WERI-Rb-1 (cell line): ENCODE results near the gene CCNQ.

ENCODE experiments used
- DNase-seq: peaks from one replicate; pipeline ENCODE4 v3.0.0-alpha.2; 2020
- H3K27ac ChIP-seq: fragments of 250-450 bp; sonication (Bioruptor Pico); 2 replicates; pipeline ENCODE4 v1.5.1; 2020; ENCODE audit warnings: mild to moderate bottlenecking, moderate library complexity
- H3K27me3 ChIP-seq: fragments of 250-450 bp; sonication (Bioruptor Pico); 2 replicates; pipeline ENCODE4 v1.5.1; 2021; ENCODE audit warnings: mild to moderate bottlenecking, low read depth, moderate library complexity; ENCODE audit not compliant: insufficient read depth, severe bottlenecking
- H3K36me3 ChIP-seq: fragments of 250-450 bp; sonication (Bioruptor Pico); 2 replicates; pipeline ENCODE4 v1.5.1; 2020; ENCODE audit warnings: mild to moderate bottlenecking, moderate library complexity
- H3K4me3 ChIP-seq: 2 replicates; pipeline ENCODE4 v1.5.1; 2011; ENCODE audit warnings: low read depth, mild to moderate bottlenecking, control low read depth, low read length
- H3K9me3 ChIP-seq: fragments of 250-450 bp; sonication (Bioruptor Pico); 2 replicates; pipeline ENCODE4 v1.5.1; 2021; ENCODE audit warnings: mild to moderate bottlenecking, moderate library complexity; ENCODE audit not compliant: severe bottlenecking
- TF ChIP-seq, protein P1 (sequence below): IDR thresholded peaks from 2 replicates; pipeline ENCODE4 v1.5.1; 2011; ENCODE audit warnings: low read depth, mild to moderate bottlenecking, control low read depth, inconsistent platforms, low read length

Gene CCNQ

DNA sequence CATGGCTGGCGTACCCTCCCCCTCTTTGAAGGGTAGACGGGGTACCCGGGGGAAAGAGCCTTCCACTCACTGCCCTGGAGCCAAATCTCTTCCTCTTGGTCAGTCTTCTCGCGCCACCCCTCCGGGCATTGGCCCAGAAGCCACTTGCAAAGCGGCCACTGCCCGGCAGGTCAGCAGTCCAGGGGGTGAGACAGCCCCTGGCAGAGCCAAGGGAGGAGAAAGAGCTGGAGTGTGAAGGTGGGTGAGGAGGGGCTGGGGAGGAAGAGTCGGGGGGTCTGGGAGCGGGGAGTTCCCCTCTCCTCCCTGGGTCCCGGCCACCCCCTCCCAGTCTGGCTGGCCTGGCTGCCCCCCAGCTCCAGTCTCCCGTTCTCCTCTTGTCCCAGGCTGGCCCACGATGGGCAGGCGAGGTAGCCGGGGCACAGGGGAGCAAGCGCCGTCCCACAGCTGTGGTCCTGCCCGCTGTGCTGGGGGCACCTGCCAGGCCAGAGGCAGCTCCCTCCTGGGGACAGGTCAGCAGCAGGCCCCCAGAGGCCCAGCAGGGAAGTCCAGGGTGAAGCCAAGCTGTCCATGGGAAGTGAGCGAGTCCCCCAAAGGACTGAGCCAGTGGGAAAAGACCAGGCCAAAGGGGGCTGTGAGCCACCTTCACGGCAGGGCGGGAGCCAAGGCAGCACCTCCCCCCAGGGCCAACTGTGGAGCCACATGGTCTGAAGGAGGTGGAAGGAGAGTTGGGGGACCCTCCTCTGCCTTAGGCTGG, 26.5 kb upstream of the CCNQ start:
- Histone ChIP-seq H3K27ac (no peak overlapping the region), H3K27me3 (peaks cover 25% of the 10 kb centered on the region), H3K4me3 (no peak overlapping the region), H3K9me3 (no peaks in the 10 kb centered on the region), H3K36me3 (no peaks in the 10 kb centered on the region)
- DNase-seq = peak; percentile 8
- TF ChIP-seq, protein P1, sequence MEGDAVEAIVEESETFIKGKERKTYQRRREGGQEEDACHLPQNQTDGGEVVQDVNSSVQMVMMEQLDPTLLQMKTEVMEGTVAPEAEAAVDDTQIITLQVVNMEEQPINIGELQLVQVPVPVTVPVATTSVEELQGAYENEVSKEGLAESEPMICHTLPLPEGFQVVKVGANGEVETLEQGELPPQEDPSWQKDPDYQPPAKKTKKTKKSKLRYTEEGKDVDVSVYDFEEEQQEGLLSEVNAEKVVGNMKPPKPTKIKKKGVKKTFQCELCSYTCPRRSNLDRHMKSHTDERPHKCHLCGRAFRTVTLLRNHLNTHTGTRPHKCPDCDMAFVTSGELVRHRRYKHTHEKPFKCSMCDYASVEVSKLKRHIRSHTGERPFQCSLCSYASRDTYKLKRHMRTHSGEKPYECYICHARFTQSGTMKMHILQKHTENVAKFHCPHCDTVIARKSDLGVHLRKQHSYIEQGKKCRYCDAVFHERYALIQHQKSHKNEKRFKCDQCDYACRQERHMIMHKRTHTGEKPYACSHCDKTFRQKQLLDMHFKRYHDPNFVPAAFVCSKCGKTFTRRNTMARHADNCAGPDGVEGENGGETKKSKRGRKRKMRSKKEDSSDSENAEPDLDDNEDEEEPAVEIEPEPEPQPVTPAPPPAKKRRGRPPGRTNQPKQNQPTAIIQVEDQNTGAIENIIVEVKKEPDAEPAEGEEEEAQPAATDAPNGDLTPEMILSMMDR = no peak

DNA sequence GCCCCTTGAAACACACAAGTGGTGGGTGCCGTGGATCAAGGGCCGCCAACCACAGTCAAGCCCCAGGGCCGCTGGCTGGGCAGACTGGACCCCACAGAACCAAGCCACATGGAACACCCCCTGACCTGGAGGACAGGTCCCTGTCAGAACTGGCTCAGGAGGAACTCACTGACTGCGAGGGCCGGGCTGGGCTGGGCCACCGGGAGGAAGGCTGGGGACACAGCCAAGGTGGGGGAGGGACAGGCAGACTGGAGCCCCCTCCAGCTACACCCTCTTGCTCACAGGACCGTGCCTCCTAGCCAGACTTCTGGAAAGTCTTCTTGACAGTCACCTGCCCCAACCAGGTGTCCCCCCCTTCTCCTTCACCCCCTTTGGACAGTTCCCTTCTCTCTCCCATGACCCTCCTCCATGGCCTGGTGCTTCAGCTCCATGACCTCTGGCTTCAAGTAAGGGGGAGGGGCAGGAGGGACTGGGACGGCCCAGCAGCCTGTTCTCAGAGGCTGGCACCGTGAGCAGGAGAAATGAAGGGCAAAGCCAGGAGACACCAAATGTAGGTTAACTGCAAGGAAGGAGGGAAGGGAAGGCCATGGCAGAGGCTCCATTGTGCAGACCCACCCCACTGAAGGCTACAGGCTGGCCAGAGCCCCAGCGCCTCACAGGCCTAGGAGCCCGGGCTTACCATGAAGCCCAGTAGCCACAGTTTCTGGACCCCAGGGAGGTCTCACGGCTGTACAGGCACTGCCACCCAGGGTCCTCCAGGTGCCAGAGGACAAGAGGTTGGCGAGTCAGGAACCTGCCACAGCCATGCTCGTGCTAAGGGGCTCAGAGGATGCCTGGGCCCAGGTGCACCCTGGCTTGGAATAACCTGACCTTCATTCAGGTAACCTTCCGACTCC, 25.5 kb upstream of the CCNQ start:
- H3K36me3 ChIP-seq = no peaks in the 10 kb centered on the region
- peaks cover 25% of the 10 kb centered on the region for H3K27me3 ChIP-seq
- H3K27ac ChIP-seq = no peak overlapping the region
- TF ChIP-seq, protein P1 = no peak
- no peak overlapping the region for H3K4me3 ChIP-seq
- DNase-seq = no peak
- H3K9me3 ChIP-seq = no peaks in the 10 kb centered on the region

DNA sequence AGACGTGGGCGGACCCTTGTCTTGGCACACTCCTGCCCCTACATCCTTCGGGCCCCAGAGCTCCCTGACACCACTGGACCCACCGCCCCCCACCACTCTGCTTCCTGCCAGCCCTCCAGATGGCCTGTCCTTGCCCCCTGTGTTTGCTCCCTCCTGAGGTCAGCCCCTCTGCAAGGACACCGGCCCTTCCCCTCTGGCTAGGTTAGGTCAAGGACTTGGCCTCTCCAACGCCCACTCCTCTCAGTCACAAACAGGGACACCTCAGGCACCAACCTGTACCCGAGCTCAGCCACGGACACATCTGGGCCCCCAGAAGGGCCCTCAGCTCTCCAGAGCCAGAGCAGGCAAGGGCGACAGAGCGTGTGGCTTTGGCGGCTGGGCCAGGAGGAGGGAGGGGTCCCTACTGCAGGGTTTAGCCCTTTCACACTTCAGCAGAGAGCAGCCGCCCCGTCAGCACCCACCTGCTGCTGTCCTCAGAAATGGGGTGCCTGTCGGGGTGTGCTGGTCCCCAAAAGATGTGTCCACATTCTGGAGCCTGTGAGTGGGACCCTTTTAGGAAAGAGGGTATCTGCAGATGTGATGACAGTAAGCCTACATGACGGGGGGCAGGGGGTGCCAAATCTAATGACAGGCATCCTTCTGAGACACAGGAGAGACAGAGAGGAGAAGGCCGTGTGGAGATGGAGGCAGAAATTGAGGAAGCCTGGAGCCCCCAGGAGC, 24.5 kb upstream of the CCNQ start:
- peaks cover 25% of the 10 kb centered on the region for H3K27me3 ChIP-seq
- H3K4me3 ChIP-seq = no peak overlapping the region
- no peaks in the 10 kb centered on the region for H3K9me3 ChIP-seq
- TF ChIP-seq, protein P1 = no peak
- no peaks in the 10 kb centered on the region for H3K36me3 ChIP-seq
- DNase-seq = no peak
- no peak overlapping the region for H3K27ac ChIP-seq

DNA sequence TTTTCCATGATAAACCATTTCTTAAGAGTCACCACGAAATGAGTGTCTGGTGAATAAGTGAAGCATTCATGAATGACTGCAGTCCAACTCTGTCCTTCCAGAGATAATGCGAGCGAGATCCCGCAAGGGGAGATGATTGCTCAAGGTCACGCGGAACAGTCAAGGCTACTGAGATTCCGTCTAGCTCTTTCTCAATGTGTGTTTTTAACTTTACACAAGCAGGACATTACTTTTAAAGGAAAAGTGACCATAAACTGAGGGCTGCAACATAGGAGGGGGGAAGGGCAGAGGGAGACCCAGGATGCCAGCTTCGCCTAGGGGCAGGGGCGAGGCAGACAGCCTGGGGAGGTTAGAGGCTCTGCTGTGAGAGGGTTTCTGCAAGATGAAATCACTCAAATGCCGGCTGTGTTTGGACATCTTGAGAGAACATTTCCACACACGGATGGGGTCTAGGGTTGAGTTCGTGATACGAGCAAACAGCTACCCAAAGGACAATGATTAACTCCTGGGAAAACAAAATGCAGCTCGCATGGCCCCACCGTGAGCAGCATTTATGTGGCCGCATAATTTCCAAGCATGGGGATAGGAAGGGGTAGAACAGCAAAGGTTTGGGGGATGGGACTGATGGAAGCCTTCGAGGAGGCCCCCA, 23.8 kb upstream of the CCNQ start:
- Histone ChIP-seq H3K27ac (no peak overlapping the region), H3K36me3 (no peaks in the 10 kb centered on the region), H3K27me3 (peaks cover 28% of the 10 kb centered on the region), H3K4me3 (no peak overlapping the region), H3K9me3 (no peaks in the 10 kb centered on the region)
- TF ChIP-seq, protein P1 = no peak
- no peak for DNase-seq

DNA sequence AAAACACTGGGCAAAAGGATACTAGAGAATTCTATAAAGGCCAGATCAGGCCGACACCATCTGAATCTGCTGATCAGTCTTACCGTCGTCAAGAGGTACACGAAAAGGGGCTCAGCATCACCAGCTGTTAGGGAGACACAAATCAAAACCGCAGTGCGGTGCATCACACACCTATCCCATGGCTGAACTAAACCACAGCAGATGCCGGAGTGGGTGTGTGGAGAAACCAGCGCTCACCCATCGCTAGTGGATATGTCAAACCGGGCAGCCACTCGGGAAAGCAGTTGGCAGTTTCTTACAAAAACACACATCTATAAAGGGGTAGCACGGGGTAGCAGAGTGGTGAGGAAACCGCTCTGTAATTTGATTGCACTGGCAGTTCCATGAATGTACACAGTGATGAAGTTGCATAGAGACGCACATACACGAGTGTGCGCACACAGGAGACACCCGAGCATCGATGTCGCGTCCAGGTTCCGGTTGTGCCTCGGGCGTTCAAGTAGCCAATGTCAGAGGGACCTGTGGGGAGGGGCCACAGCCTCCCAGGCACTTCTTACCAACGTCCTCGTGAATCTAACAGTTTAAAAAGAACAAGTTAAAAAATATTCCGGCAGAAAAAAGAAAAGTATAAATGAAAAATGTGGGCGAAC, 23.1 kb upstream of the CCNQ start:
- H3K36me3 ChIP-seq = no peaks in the 10 kb centered on the region
- H3K9me3 ChIP-seq = no peaks in the 10 kb centered on the region
- H3K27ac ChIP-seq = no peak overlapping the region
- no peak overlapping the region for H3K4me3 ChIP-seq
- TF ChIP-seq, protein P1 = no peak
- H3K27me3 ChIP-seq = peaks cover 27% of the 10 kb centered on the region
- no peak for DNase-seq
